Neutrophil (primary cell): ENCODE results near the gene SGMS1.
"Not testable (repeated sequence)": the region's sequence is repeated elsewhere in the genome, so short reads cannot be mapped to it uniquely, and the experiment has no call there.

ENCODE experiments used
- H3K27ac ChIP-seq: fragments of 200-600 bp; sonication (generic); 2 replicates; pipeline ENCODE4 v1.5.1; 2016; ENCODE audit warnings: mild to moderate bottlenecking, moderate library complexity
- H3K27me3 ChIP-seq: fragments of 200-600 bp; sonication (generic); 2 replicates; pipeline ENCODE4 v1.6.0; 2016; ENCODE audit warnings: mild to moderate bottlenecking
- H3K36me3 ChIP-seq: fragments of 200-600 bp; sonication (generic); 2 replicates; pipeline ENCODE4 v1.5.1; 2017
- H3K4me1 ChIP-seq, 2 experiments: fragments of 200-600 bp in 1 of 2; sonication (generic) in 1 of 2; 1 replicate in 1 of 2; 2 replicates in 1 of 2; pipeline versions ENCODE4 v1.5.1 to v1.6.1; 2013 to 2016; ENCODE audit warnings: low read depth in 1 of 2, low read length in 1 of 2, mild to moderate bottlenecking in 1 of 2, moderate library complexity in 1 of 2; ENCODE audit not compliant: control insufficient read depth in 1 of 2, insufficient read depth in 1 of 2
- H3K4me3 ChIP-seq, 2 experiments: fragments of 200-600 bp in 1 of 2; sonication (generic) in 1 of 2; 1 replicate in 1 of 2; 2 replicates in 1 of 2; pipeline ENCODE4 v1.5.1; 2013 to 2016; ENCODE audit warnings: low read depth in 1 of 2, low read length in 1 of 2, mild to moderate bottlenecking in 1 of 2, moderate library complexity in 1 of 2
- H3K9me3 ChIP-seq: fragments of 200-600 bp; sonication (generic); 2 replicates; pipeline ENCODE4 v1.5.1; 2016
- TF ChIP-seq, protein P1 (sequence below): fragments of 200-600 bp; sonication (generic); IDR thresholded peaks from 2 replicates; pipeline ENCODE4 v1.5.1; 2016; ENCODE audit warnings: antibody characterized with exemption

The SGMS1 gene

DNA sequence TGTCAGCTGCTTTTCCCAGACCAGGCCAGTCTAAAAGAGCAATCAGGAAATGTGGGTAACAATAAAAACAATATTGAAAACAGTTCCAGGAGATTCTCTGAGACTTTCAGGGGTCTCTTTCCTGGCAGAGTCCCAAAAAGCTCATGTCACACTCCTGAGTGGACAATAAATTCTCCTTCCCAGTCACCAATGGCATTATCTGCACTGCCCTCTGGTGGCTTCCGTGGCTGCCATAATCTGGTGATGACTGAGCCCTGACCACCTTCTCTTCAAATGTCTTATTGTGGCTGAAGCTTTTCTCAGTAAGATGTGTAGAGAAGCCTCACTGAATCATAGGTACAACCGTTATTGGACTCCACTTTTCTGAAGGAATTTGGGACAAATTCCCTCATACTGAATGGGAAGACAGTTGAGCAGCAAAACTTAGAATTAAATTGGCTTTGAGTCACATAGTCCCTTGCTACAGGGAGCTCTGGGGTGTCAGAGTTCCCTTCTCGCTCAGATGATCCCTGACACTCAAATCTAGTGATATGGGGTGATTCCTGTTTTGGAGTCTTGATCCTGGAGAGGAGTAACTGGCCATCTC, 348.0 kb downstream of the SGMS1 start:
- Histone ChIP-seq H3K4me3 (no peak overlapping the region), H3K27ac (no peak overlapping the region), H3K36me3 (no peaks in the 10 kb centered on the region), H3K27me3 (peaks cover 32% of the 10 kb centered on the region), H3K4me1 (no peaks in the 10 kb centered on the region), H3K9me3 (no peaks in the 10 kb centered on the region)
- TF ChIP-seq, protein P1, sequence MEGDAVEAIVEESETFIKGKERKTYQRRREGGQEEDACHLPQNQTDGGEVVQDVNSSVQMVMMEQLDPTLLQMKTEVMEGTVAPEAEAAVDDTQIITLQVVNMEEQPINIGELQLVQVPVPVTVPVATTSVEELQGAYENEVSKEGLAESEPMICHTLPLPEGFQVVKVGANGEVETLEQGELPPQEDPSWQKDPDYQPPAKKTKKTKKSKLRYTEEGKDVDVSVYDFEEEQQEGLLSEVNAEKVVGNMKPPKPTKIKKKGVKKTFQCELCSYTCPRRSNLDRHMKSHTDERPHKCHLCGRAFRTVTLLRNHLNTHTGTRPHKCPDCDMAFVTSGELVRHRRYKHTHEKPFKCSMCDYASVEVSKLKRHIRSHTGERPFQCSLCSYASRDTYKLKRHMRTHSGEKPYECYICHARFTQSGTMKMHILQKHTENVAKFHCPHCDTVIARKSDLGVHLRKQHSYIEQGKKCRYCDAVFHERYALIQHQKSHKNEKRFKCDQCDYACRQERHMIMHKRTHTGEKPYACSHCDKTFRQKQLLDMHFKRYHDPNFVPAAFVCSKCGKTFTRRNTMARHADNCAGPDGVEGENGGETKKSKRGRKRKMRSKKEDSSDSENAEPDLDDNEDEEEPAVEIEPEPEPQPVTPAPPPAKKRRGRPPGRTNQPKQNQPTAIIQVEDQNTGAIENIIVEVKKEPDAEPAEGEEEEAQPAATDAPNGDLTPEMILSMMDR: no peak

DNA sequence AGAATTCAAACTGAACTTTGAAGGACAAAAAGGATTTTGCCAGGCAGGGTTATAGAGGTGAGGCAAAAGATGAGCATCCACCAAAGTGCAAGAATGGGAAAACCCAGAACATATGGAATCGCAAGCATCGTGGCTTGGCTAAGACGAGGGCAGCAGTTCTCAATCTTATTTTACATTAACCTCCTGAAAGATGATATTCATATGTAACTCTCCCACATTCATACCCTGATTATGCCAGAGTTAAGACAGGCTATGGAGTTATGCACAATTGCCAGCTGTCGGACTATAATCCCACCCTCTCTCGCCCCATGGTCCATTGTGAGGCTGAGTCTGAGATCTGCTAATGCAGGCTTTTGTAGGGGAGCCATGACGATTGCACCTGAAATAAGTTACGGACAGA, 351.2 kb downstream of the SGMS1 start:
- Histone ChIP-seq H3K27me3 (peaks cover 18% of the 10 kb centered on the region), H3K4me3 (no peak overlapping the region), H3K36me3 (no peaks in the 10 kb centered on the region), H3K27ac (no peak overlapping the region), H3K4me1 (no peaks in the 10 kb centered on the region), H3K9me3 (no peaks in the 10 kb centered on the region)
- TF ChIP-seq, protein P1: no peak

DNA sequence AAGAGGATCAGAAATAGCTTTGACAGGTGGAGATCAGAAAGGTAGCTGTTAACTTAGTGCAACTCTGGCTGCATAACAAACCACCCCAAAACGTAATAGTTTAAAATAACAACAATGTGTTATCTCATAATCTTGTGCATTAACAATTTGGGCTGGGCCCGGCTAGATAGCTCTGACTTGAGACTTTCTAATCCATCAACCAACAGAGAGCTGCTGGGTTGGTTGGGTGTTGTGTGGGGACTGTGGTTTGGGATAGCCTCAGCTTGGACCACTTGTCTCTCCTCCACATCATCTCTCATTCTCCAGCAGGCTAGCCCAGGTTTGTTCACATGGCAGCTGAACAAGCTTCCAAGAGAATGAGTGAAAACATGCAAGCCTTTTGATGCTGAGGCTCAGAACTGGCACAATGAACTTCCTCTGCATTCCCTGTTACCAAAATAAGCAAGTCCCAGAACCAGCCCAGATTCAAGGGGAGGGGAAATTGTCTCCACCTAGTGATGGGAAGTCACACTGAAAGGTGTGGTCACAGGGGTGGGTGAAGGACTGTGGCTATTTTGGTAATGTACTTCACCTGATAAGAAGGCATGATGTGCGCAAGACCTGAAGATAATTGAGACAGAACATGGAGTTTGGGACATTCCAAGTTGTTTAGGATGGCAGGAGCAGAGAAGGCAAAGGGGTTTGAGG, 352.0 kb downstream of the SGMS1 start:
- Histone ChIP-seq H3K27me3 (peaks cover 12% of the 10 kb centered on the region), H3K9me3 (no peaks in the 10 kb centered on the region), H3K4me1 (no peaks in the 10 kb centered on the region), H3K27ac (no peak overlapping the region), H3K36me3 (no peaks in the 10 kb centered on the region), H3K4me3 (no peak overlapping the region)
- TF ChIP-seq, protein P1: no peak

GRCh38 chr10:50267877-50268276, 355.9 kb downstream of the SGMS1 start:
- H3K27me3 ChIP-seq, H3K27ac ChIP-seq, H3K4me1 ChIP-seq, H3K4me3 ChIP-seq, H3K36me3 ChIP-seq, H3K9me3 ChIP-seq: not testable (repeated sequence)

DNA sequence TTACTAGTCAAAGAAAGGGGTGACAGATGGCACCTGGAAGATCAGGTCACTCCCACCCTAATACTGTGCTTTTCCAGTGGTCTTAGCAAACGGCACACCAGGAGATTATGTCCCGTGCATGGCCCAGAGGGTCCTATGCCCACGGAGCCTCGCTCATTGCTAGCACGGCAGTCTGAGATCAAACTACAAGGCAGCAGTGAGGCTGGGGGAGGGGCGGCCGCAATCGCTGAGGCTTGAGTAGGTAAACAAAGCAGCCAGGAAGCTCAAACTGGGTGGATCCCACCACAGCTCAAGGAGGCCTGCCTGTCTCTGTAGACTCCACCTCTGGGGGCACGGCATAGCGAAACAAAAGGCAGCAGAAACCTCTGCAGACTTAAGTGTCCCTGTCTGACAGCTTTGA, 361.1 kb downstream of the SGMS1 start:
- H3K27ac ChIP-seq, H3K27me3 ChIP-seq, H3K4me3 ChIP-seq, H3K4me1 ChIP-seq, H3K36me3 ChIP-seq, H3K9me3 ChIP-seq: not testable (repeated sequence)

DNA sequence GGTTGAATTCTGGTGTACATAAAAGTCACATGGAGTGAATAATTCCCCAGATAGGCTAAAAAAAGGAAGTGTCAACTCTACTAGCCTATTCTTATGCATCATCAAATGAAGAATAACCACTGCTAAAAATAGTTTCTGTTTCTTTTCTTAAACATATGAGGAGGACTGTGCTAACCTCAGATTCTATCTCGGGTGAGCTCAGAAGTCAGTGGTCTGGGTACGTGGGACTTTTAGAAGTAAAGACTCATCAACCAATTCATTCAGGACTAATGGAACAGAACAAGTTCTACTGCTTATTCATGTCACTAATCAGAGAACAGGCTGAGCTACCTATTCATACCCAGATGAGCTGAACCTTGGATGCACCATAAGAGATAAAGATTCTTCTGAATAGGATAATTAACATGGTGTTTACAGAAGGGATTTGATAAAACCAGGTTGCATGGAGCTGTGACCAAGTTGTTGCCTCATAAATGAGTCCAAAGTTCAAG, 362.9 kb downstream of the SGMS1 start:
- H3K4me1 ChIP-seq: no peaks in the 10 kb centered on the region
- H3K9me3 ChIP-seq: no peaks in the 10 kb centered on the region
- TF ChIP-seq, protein P1: no peak
- no peak overlapping the region for H3K27ac ChIP-seq
- H3K4me3 ChIP-seq: no peak overlapping the region
- H3K36me3 ChIP-seq: no peaks in the 10 kb centered on the region
- peaks cover 7% of the 10 kb centered on the region for H3K27me3 ChIP-seq
